Mucosa of descending colon (tissue), 3 donors: ENCODE data around the gene GTF3C2. TPM values are rescaled to one million over a fixed set of nuclear protein-coding genes. Genes with fewer than 3 reads are reported as not detected.

Experiments
- ATAC-seq: fragments of 200-7000 bp; cut with Tn5 transposase; one replicate; pipeline ENCODE4 v1.9.1; 2020; ENCODE audit warnings: mild to moderate bottlenecking, moderate library complexity
- DNase-seq, 3 donors: peaks; one replicate each; pipeline ENCODE4 v3.0.0-alpha.2; 2020
- H3K36me3 ChIP-seq: fragments of 200-600 bp; one replicate; pipeline ENCODE4 v1.8.0; 2021; ENCODE audit warnings: low read depth, mild to moderate bottlenecking
- H3K4me1 ChIP-seq: fragments of 200-600 bp; one replicate; pipeline ENCODE4 v1.8.0; 2021; ENCODE audit warnings: low read depth, mild to moderate bottlenecking
- H3K4me3 ChIP-seq: fragments of 200-600 bp; one replicate; pipeline ENCODE4 v1.8.0; 2021; ENCODE audit warnings: mild to moderate bottlenecking
- H3K9me3 ChIP-seq: fragments of 200-600 bp; one replicate; pipeline ENCODE4 v1.8.0; 2021; ENCODE audit warnings: mild to moderate bottlenecking
- CTCF ChIP-seq: fragments of 200-600 bp; IDR thresholded peaks from one replicate; pipeline ENCODE4 v1.8.0; 2022; ENCODE audit warnings: antibody characterized with exemption, mild to moderate bottlenecking
- intact Hi-C, 2 donors: fragments of 100-400 bp; cut with DNase I in 1 of 2; cut with micrococcal nuclease in 1 of 2; formaldehyde crosslinking; loops; one replicate each; pipeline versions ENCODE4 v1.11.0 to v1.11.1; 2022; cut with DNase I, micrococcal nuclease
- total RNA-seq, 3 donors: library from RNA; stranded (reverse); fragmentation: NEBNext Ultra II Directional in 2 of 3; extraction: Animal tissue kit (Norgen Biotek cat#: 25700) in 2 of 3; gene quantifications; one replicate each; pipeline versions ENCODE4 v1.2.1 to v1.2.4, GENCODE V29; 2021 to 2023
- donor health status: DM: no; HTN: no; CAD: no; lungs with moderate emphysema.
- donor health status: DM: no; HTN: no; CAD: no.
- donor health status: DM: no; HTN: yes; CAD: no.

GTF3C2 gene
- total RNA-seq, 3 donors from 2014 or later, result 53.7 to 83.5 (median 56.9) TPM

- H3K9me3 ChIP-seq, result no peaks in the 10 kb centered on the region
- intact Hi-C loops, result no loop called here
- TF ChIP-seq CTCF, result no peak
- DNase-seq, result no peak
- no peak overlapping the region for H3K4me3 ChIP-seq
- no peak for ATAC-seq
- H3K4me1 ChIP-seq, result no peaks in the 10 kb centered on the region
- H3K36me3 ChIP-seq, result no peaks in the 10 kb centered on the region
Measured at GRCh38 chr2:27298391-27299080, 58.0 kb downstream of the GTF3C2 start.

GRCh38 chr2:27297195-27297594, 59.4 kb downstream of the GTF3C2 start:
- intact Hi-C loops, result no loop called here
- ATAC-seq, result no peak
- H3K36me3 ChIP-seq, result no peaks in the 10 kb centered on the region
- no peak for TF ChIP-seq CTCF
- H3K4me1 ChIP-seq, result no peaks in the 10 kb centered on the region
- no peak for DNase-seq
- H3K4me3 ChIP-seq, result no peak overlapping the region
- H3K9me3 ChIP-seq, result no peaks in the 10 kb centered on the region

- intact Hi-C loops, result no loop called here
- Histone ChIP-seq H3K4me3 (no peak overlapping the region), H3K9me3 (no peaks in the 10 kb centered on the region), H3K4me1 (no peaks in the 10 kb centered on the region), H3K36me3 (no peaks in the 10 kb centered on the region)
- no peak for TF ChIP-seq CTCF
- ATAC-seq (no peak), DNase-seq (no peak)
Measured at GRCh38 chr2:27296481-27296880, 60.1 kb downstream of the GTF3C2 start.

- DNase-seq, result no peak
- intact Hi-C loops, result no loop called here
- Histone ChIP-seq H3K4me1 (no peaks in the 10 kb centered on the region), H3K4me3 (no peak overlapping the region), H3K36me3 (no peaks in the 10 kb centered on the region), H3K9me3 (no peaks in the 10 kb centered on the region)
- no peak for ATAC-seq
- no peak for TF ChIP-seq CTCF
Measured at GRCh38 chr2:27294928-27295327, 61.6 kb downstream of the GTF3C2 start.

GRCh38 chr2:27291865-27292264, 64.7 kb downstream of the GTF3C2 start:
- DNase-seq (no peak), ATAC-seq (no peak)
- Histone ChIP-seq H3K4me3 (no peak overlapping the region), H3K36me3 (no peaks in the 10 kb centered on the region), H3K4me1 (no peaks in the 10 kb centered on the region), H3K9me3 (no peaks in the 10 kb centered on the region)
- intact Hi-C loops, result no loop called here
- no peak for TF ChIP-seq CTCF

- Histone ChIP-seq H3K4me1 (no peaks in the 10 kb centered on the region), H3K9me3 (no peaks in the 10 kb centered on the region), H3K4me3 (no peak overlapping the region), H3K36me3 (no peaks in the 10 kb centered on the region)
- intact Hi-C loops, result no loop called here
- ATAC-seq, result no peak
- DNase-seq, result no peak
- TF ChIP-seq CTCF, result no peak
Measured at GRCh38 chr2:27290549-27290948, 66.0 kb downstream of the GTF3C2 start.
